HepG2 (cell line): ENCODE results near the gene CYP2W1. TPM values are rescaled to one million over a fixed set of nuclear protein-coding genes. Genes with fewer than 3 reads are reported as not detected.

Experiments used
- ATAC-seq: fragments of 200-7000 bp; cut with Tn5 transposase; 3 replicates; pipeline ENCODE4 v1.9.1; 2020; ENCODE audit warnings: mild to moderate bottlenecking, moderate library complexity
- BruUV-seq: library from RNA; stranded (reverse); fragments of 400-500 nt; replicated peaks from 2 replicates; lab custom pipeline; 2021; lab: Mats Ljungman, UMichigan
- CTCF ChIA-PET: fragments of 300-600 bp; formaldehyde crosslinking; extraction: SDS; loops from one replicate; lab custom pipeline; 2021; ENCODE audit warnings: low total read pairs, inconsistent platforms, low intra/inter-chr PET ratio; lab: Yijun Ruan, JAX
- POLR2A ChIA-PET: fragments of 350-600 bp; sonication (Branson Sonifier 250); formaldehyde crosslinking; loops from one replicate; lab custom pipeline; 2020; ENCODE audit warnings: antibody characterized with exemption, inconsistent platforms; lab: Yijun Ruan, JAX
- DNase-seq: peaks from one replicate; pipeline ENCODE4 v3.0.0-alpha.2; 2015; ENCODE audit warnings: low spot score
- FAIRE-seq: peaks from 3 replicates; lab custom pipeline; 2011; peaks lifted over from hg19 to GRCh38; lab: Jason Lieb, UNC
- H2AFZ ChIP-seq: one replicate; pipeline ENCODE4 v1.6.1; 2011; ENCODE audit warnings: low read length, inconsistent platforms
- H3K27ac ChIP-seq: fragments of 300-600 bp; 3 replicates; pipeline ENCODE4 v1.8.0; 2011; ENCODE audit warnings: mixed run types, mild to moderate bottlenecking, mixed read lengths, low read length, inconsistent platforms; ENCODE audit not compliant: insufficient read depth; ENCODE audit errors: extremely low read length
- H3K27me3 ChIP-seq, 2 experiments: fragments of 200-600 bp in 1 of 2; 2 replicates in 1 of 2; 3 replicates in 1 of 2; pipeline versions ENCODE4 v1.6.0 to v1.8.0; 2011; ENCODE audit warnings: low read length in 2 of 2, mild to moderate bottlenecking in 2 of 2, moderate library complexity in 2 of 2, inconsistent platforms in 1 of 2; ENCODE audit not compliant: insufficient read depth in 2 of 2, control insufficient read depth in 1 of 2
- H3K36me3 ChIP-seq, 2 experiments: fragments of 200-600 bp in 1 of 2; replicated peaks in 1 of 2; 2 replicates in 1 of 2; 3 replicates in 1 of 2; pipeline versions ENCODE4 v1.5.1 to v1.8.0; 2011; ENCODE audit warnings: low read length in 2 of 2, inconsistent platforms in 1 of 2; ENCODE audit not compliant: insufficient read depth in 2 of 2, control insufficient read depth in 1 of 2
- H3K4me1 ChIP-seq: 2 replicates; pipeline ENCODE4 v1.5.1; 2012; ENCODE audit warnings: low read length, inconsistent platforms; ENCODE audit not compliant: insufficient read depth
- H3K4me2 ChIP-seq: 2 replicates; pipeline ENCODE4 v1.6.0; 2011; ENCODE audit warnings: low read depth, low read length, inconsistent platforms
- H3K4me3 ChIP-seq, 3 experiments: fragments of 200-600 bp in 1 of 3; sonication (generic), shearing (Covaris generic) in 1 of 3; replicated peaks in 1 of 3; 2 replicates each; pipeline ENCODE4 v1.5.1; 2011 to 2016; ENCODE audit warnings: low read length in 3 of 3, inconsistent platforms in 2 of 3, low read depth in 2 of 3, mild to moderate bottlenecking in 2 of 3, control low read depth in 1 of 3, mixed read lengths in 1 of 3; ENCODE audit not compliant: insufficient read depth in 1 of 3
- H3K79me2 ChIP-seq: one replicate; pipeline ENCODE4 v1.6.1; 2011; ENCODE audit warnings: low read length, inconsistent platforms; ENCODE audit not compliant: insufficient read depth
- H3K9ac ChIP-seq: 2 replicates; pipeline ENCODE4 v1.6.0; 2011; ENCODE audit warnings: mild to moderate bottlenecking, low read depth, low read length, inconsistent platforms; ENCODE audit not compliant: insufficient read depth
- H3K9me3 ChIP-seq: 2 replicates; pipeline ENCODE4 v1.5.1; 2012; ENCODE audit warnings: mild to moderate bottlenecking, low read length
- H4K20me1 ChIP-seq: 2 replicates; pipeline ENCODE4 v1.6.0; 2011; ENCODE audit warnings: inconsistent platforms, mild to moderate bottlenecking, low read length, moderate library complexity; ENCODE audit not compliant: insufficient read depth
- CBX1 ChIP-seq: IDR thresholded peaks from one replicate; pipeline ENCODE4 v1.6.1; 2016; ENCODE audit warnings: antibody characterized with exemption, low read depth
- DNMT3B ChIP-seq: conservative IDR thresholded peaks from 2 replicates; pipeline ENCODE4 v1.6.1; 2016; ENCODE audit warnings: missing biosample characterization, control low read depth
- HINFP ChIP-seq: sonication (generic); formaldehyde crosslinking; IDR thresholded peaks from 2 replicates; pipeline ENCODE4 v1.4.0; 2020; ENCODE audit warnings: low read depth, mild to moderate bottlenecking, missing genetic modification reagents
- KLF16 ChIP-seq, 2 experiments: sonication (generic) in 1 of 2; formaldehyde crosslinking in 1 of 2; IDR thresholded peaks; 2 replicates each; pipeline versions ENCODE4 v1.6.1 to v1.8.0; 2016 to 2023; ENCODE audit warnings: missing genetic modification reagents in 2 of 2, missing compliant biosample characterization in 1 of 2
- MAFG ChIP-seq: sonication (generic); formaldehyde crosslinking; IDR thresholded peaks from 2 replicates; pipeline ENCODE4 v1.5.1; 2020; ENCODE audit warnings: mild to moderate bottlenecking, missing genetic modification reagents
- MEF2D ChIP-seq: sonication (generic); formaldehyde crosslinking; IDR thresholded peaks from 2 replicates; pipeline ENCODE4 v1.5.1; 2020; ENCODE audit warnings: mild to moderate bottlenecking, missing genetic modification reagents
- MXI1 ChIP-seq: IDR thresholded peaks from 3 replicates; pipeline ENCODE4 v1.6.1; 2012; ENCODE audit warnings: low read depth, low read length, inconsistent platforms, borderline replicate concordance
- POLR2AphosphoS5 ChIP-seq: IDR thresholded peaks from 2 replicates; pipeline ENCODE4 v1.6.1; 2012; ENCODE audit warnings: low read depth, low read length
- SKI ChIP-seq: fragments of 450-650 bp; IDR thresholded peaks from one replicate; pipeline ENCODE4 v1.6.1; 2018; ENCODE audit warnings: mild to moderate bottlenecking; ENCODE audit not compliant: partially characterized antibody
- SMYD3 ChIP-seq: sonication (generic); formaldehyde crosslinking; IDR thresholded peaks from 2 replicates; pipeline ENCODE4 v1.8.1; 2023; ENCODE audit warnings: mild to moderate bottlenecking, missing genetic modification reagents
- ZBTB7A ChIP-seq: sonication (generic); formaldehyde crosslinking; IDR thresholded peaks from 2 replicates; pipeline ENCODE4 v1.8.0; 2022; ENCODE audit warnings: mild to moderate bottlenecking, missing genetic modification reagents
- ZMYM4 ChIP-seq: sonication (generic); formaldehyde crosslinking; IDR thresholded peaks from 2 replicates; pipeline ENCODE4 v1.8.1; 2023; ENCODE audit warnings: mild to moderate bottlenecking, missing genetic modification reagents
- ZNF274 ChIP-seq: sonication (generic); formaldehyde crosslinking; IDR thresholded peaks from 2 replicates; pipeline ENCODE4 v1.5.1; 2020; ENCODE audit warnings: mild to moderate bottlenecking, missing genetic modification reagents
- ZNF598 ChIP-seq: sonication (generic); formaldehyde crosslinking; IDR thresholded peaks from 2 replicates; pipeline ENCODE4 v1.5.1; 2020; ENCODE audit warnings: mild to moderate bottlenecking, missing genetic modification reagents, borderline replicate concordance
- ZNF83 ChIP-seq: sonication (generic); formaldehyde crosslinking; IDR thresholded peaks from 2 replicates; pipeline ENCODE4 v1.4.0; 2020; ENCODE audit warnings: missing genetic modification reagents, mild to moderate bottlenecking, borderline replicate concordance
- ZSCAN29 ChIP-seq: sonication (generic); formaldehyde crosslinking; conservative IDR thresholded peaks from 2 replicates; pipeline ENCODE4 v1.4.0; 2020; ENCODE audit warnings: mild to moderate bottlenecking, missing genetic modification reagents
- WGBS: methylation state at CpG from one replicate; pipeline ENCODE4 v1.1.6; 2017; ENCODE audit warnings: low lambda C conversion rate; 5-methylcytosine and 5-hydroxymethylcytosine counted together
- in situ Hi-C: cut with HindIII; loops from 2 replicates; pipeline ENCODE4 v1.10.0; 2017; ENCODE audit warnings: low pct_unique_long_range_greater_than_20kb; ENCODE audit not compliant: extremely low pct_ligation_motif_present
- intact Hi-C: fragments of 100-400 bp; cut with micrococcal nuclease; formaldehyde crosslinking; loops from one replicate; pipeline ENCODE4 v1.10.0; 2022; ENCODE audit not compliant: unreplicated experiment
- polyA plus RNA-seq, 8 experiments: library from polyadenylated mRNA; depleted of rRNA in 3 of 8; stranded (reverse) in 7 of 8; unstranded in 1 of 8; fragments of >200 nt; fragmentation: Illumina TruSeq in 4 of 8; extraction: Trizol in 4 of 8; gene quantifications; 2 replicates each; pipeline versions ENCODE4 v1.2.1 to v1.2.3, GENCODE V29; 2011 to 2016; ENCODE audit warnings: low read depth in 4 of 8, missing spikeins in 1 of 8, mixed read lengths in 1 of 8; ENCODE audit not compliant: insufficient read depth in 1 of 8
- total RNA-seq, 5 experiments: library from RNA; depleted of rRNA; stranded (reverse); fragments of >200 nt; fragmentation: Illumina TruSeq; extraction: Trizol; gene quantifications; 2 replicates each; pipeline ENCODE4 v1.2.3, GENCODE V29; 2016; ENCODE audit warnings: low read depth in 1 of 5
- TF ChIP-seq, protein P1 (sequence below): IDR thresholded peaks from 2 replicates; pipeline ENCODE4 v1.6.1; 2012; ENCODE audit warnings: low read depth, low read length, improper control_type of control experiment
- TF ChIP-seq, protein P2 (sequence below): sonication (generic); formaldehyde crosslinking; IDR thresholded peaks from 2 replicates; pipeline ENCODE4 v1.4.0; 2020; ENCODE audit warnings: missing genetic modification reagents

Gene CYP2W1
- total and polyA plus RNA-seq, 2 of the 13 experiments (the other 11 are each of a cell fraction or from before 2014, with no cell fraction given): 19.5 to 31.7 TPM

DNA sequence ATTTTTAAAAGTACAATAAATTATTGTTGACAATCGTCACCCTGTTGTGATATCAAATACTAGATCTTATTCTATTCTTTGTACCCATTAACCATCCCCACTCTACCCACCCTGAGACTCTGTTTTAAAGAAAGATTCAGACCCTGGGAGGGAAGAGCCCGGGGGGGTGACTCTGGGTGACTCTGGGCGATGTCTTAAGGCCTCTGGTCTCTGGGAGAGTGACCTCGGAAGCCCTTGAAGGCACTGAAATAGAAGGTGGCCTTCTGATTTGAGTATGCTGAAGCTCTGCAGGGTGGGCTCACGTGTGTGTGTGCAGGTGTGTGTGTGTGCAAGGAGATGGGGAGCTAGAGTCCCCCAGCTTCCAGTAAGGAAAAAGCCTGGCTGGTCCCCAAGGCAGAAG is 38.2 kb upstream of the CYP2W1 start:
- TF ChIP-seq SMYD3 (no peak), ZNF83 (CRISPR knock-in tag) (no peak), MXI1 (no peak), CBX1 (no peak), ZMYM4 (no peak), ZBTB7A (CRISPR knock-in tag) (no peak), MEF2D (CRISPR knock-in tag) (no peak), MAFG (CRISPR knock-in tag) (no peak), DNMT3B (CRISPR knock-in tag) (no peak), KLF16 (CRISPR knock-in tag; IDR thresholded peaks at IDR 0.05) (no peak), ZNF274 (no peak), SKI (no peak), POLR2AphosphoS5 (no peak), ZSCAN29 (CRISPR knock-in tag) (no peak), HINFP (CRISPR knock-in tag) (no peak), ZNF598 (CRISPR knock-in tag) (no peak)
- TF ChIP-seq, protein P1, sequence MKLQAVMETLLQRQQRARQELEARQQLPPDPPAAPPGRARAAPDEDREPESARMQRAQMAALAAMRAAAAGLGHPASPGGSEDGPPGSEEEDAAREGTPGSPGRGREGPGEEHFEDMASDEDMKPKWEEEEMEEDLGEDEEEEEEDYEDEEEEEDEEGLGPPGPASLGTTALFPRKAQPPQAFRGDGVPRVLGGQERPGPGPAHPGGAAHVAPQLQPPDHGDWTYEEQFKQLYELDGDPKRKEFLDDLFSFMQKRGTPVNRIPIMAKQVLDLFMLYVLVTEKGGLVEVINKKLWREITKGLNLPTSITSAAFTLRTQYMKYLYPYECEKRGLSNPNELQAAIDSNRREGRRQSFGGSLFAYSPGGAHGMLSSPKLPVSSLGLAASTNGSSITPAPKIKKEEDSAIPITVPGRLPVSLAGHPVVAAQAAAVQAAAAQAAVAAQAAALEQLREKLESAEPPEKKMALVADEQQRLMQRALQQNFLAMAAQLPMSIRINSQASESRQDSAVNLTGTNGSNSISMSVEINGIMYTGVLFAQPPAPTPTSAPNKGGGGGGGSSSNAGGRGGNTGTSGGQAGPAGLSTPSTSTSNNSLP: no peak
- TF ChIP-seq, protein P2, sequence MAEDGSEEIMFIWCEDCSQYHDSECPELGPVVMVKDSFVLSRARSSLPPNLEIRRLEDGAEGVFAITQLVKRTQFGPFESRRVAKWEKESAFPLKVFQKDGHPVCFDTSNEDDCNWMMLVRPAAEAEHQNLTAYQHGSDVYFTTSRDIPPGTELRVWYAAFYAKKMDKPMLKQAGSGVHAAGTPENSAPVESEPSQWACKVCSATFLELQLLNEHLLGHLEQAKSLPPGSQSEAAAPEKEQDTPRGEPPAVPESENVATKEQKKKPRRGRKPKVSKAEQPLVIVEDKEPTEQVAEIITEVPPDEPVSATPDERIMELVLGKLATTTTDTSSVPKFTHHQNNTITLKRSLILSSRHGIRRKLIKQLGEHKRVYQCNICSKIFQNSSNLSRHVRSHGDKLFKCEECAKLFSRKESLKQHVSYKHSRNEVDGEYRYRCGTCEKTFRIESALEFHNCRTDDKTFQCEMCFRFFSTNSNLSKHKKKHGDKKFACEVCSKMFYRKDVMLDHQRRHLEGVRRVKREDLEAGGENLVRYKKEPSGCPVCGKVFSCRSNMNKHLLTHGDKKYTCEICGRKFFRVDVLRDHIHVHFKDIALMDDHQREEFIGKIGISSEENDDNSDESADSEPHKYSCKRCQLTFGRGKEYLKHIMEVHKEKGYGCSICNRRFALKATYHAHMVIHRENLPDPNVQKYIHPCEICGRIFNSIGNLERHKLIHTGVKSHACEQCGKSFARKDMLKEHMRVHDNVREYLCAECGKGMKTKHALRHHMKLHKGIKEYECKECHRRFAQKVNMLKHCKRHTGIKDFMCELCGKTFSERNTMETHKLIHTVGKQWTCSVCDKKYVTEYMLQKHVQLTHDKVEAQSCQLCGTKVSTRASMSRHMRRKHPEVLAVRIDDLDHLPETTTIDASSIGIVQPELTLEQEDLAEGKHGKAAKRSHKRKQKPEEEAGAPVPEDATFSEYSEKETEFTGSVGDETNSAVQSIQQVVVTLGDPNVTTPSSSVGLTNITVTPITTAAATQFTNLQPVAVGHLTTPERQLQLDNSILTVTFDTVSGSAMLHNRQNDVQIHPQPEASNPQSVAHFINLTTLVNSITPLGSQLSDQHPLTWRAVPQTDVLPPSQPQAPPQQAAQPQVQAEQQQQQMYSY (CRISPR knock-in tag): no peak
- TF ChIP-seq, all 625 proteins: peak for 0
- peaks cover 31% of the 10 kb centered on the region for H3K4me1 ChIP-seq
- no peak overlapping the region for H3K4me3 ChIP-seq
- H3K27me3 ChIP-seq: no peaks in the 10 kb centered on the region
- ChIA-PET CTCF (no interaction called here), POLR2A (no interaction called here)
- BruUV-seq: no TSS peak
- ATAC-seq (no peak), DNase-seq (no peak), FAIRE-seq (no peak)
- H3K36me3 ChIP-seq: no peaks in the 10 kb centered on the region; a peak in 1 of 5 replicates
- no peak overlapping the region for H3K4me2 ChIP-seq
- WGBS: 90% methylated on average over 5 of the region's 5 CpGs
- in situ Hi-C loops (no loop called here), intact Hi-C loops (no loop called here)
- no peaks in the 10 kb centered on the region for H4K20me1 ChIP-seq
- no peaks in the 10 kb centered on the region for H3K79me2 ChIP-seq
- H3K9ac ChIP-seq: no peak overlapping the region
- H2AFZ ChIP-seq: no peak overlapping the region
- H3K9me3 ChIP-seq: no peaks in the 10 kb centered on the region
- no peak overlapping the region for H3K27ac ChIP-seq
